Type B pancreatic cell (in vitro differentiated cells): ENCODE measurements around the gene CCER1. TPM values are rescaled to one million over a fixed set of nuclear protein-coding genes. Genes with fewer than 3 reads are reported as not detected.
"Not testable (repeated sequence)": the region's sequence is repeated elsewhere in the genome, so short reads cannot be mapped to it uniquely, and the experiment has no call there.

Source experiments
- DNase-seq: peaks from one replicate; pipeline ENCODE4 v3.0.0; 2021; ENCODE audit warnings: mixed read lengths; ENCODE audit not compliant: unreplicated experiment; ENCODE audit errors: extremely low spot score
- H3K27ac Mint-ChIP-seq: 2 replicates; pipeline ENCODE4 v1.8.0; 2021; ENCODE audit warnings: mild to moderate bottlenecking, mixed read lengths
- H3K27me3 Mint-ChIP-seq: 2 replicates; pipeline ENCODE4 v1.8.0; 2021; ENCODE audit warnings: mixed read lengths
- H3K36me3 Mint-ChIP-seq: 2 replicates; pipeline ENCODE4 v1.8.0; 2021; ENCODE audit warnings: mixed read lengths
- H3K4me1 Mint-ChIP-seq: one replicate; pipeline ENCODE4 v1.8.0; 2021; ENCODE audit warnings: mixed read lengths; ENCODE audit not compliant: unreplicated experiment
- H3K4me3 Mint-ChIP-seq: 2 replicates; pipeline ENCODE4 v1.8.0; 2021; ENCODE audit warnings: mild to moderate bottlenecking, mixed read lengths
- H3K9me3 Mint-ChIP-seq: 2 replicates; pipeline ENCODE4 v1.8.0; 2021; ENCODE audit warnings: mixed read lengths
- CTCF ChIP-seq: fragments of 200-600 bp; sonication (generic); conservative IDR thresholded peaks from 2 replicates; pipeline ENCODE4 v1.5.0; 2021; ENCODE audit warnings: antibody characterized with exemption, mild to moderate bottlenecking
- total RNA-seq: library from RNA; stranded (reverse); gene quantifications from 2 replicates; pipeline ENCODE4 v1.2.1, GENCODE V29; 2021; ENCODE audit warnings: low replicate concordance

Gene CCER1
- total RNA-seq, 1 donor from 2014 or later, result not detected

- TF ChIP-seq CTCF, result no peak
- Mint-ChIP-seq H3K9me3 (peaks cover 6% of the 10 kb centered on the region), H3K4me3 (no peak overlapping the region), H3K27me3 (no peaks in the 10 kb centered on the region), H3K4me1 (peaks cover 15% of the 10 kb centered on the region), H3K27ac (no peak overlapping the region), H3K36me3 (peaks cover 4% of the 10 kb centered on the region)
- no peak for DNase-seq
Measured at GRCh38 chr12:90995010-90995409, 40.0 kb upstream of the CCER1 start.

GRCh38 chr12:90991952-90992465 lies 37.0 kb upstream of the CCER1 start:
- Mint-ChIP-seq H3K9me3 (peaks cover 10% of the 10 kb centered on the region), H3K4me3 (no peak overlapping the region), H3K27ac (no peak overlapping the region), H3K36me3 (peaks cover 8% of the 10 kb centered on the region), H3K4me1 (peaks cover 15% of the 10 kb centered on the region), H3K27me3 (no peaks in the 10 kb centered on the region)
- TF ChIP-seq CTCF, result no peak
- DNase-seq, result no peak

- Mint-ChIP-seq H3K27me3 (no peaks in the 10 kb centered on the region), H3K4me3 (no peak overlapping the region), H3K9me3 (peaks cover 12% of the 10 kb centered on the region), H3K4me1 (peaks cover 14% of the 10 kb centered on the region), H3K27ac (no peak overlapping the region), H3K36me3 (peaks cover 8% of the 10 kb centered on the region)
- no peak for TF ChIP-seq CTCF
- DNase-seq, result no peak
Measured at GRCh38 chr12:90990611-90991010, 35.6 kb upstream of the CCER1 start.

GRCh38 chr12:90989686-90990111 lies 34.7 kb upstream of the CCER1 start:
- no peak overlapping the region for H3K4me3 Mint-ChIP-seq
- H3K4me1 Mint-ChIP-seq, result peaks cover 4% of the 10 kb centered on the region
- no peak for DNase-seq
- H3K27me3 Mint-ChIP-seq, result no peaks in the 10 kb centered on the region
- peaks cover 12% of the 10 kb centered on the region for H3K9me3 Mint-ChIP-seq
- TF ChIP-seq CTCF, result no peak
- H3K36me3 Mint-ChIP-seq, result peaks cover 8% of the 10 kb centered on the region
- no peak overlapping the region for H3K27ac Mint-ChIP-seq

- Mint-ChIP-seq H3K27ac (no peak overlapping the region), H3K27me3 (no peaks in the 10 kb centered on the region), H3K36me3 (peaks cover 8% of the 10 kb centered on the region), H3K4me3 (no peak overlapping the region), H3K4me1 (no peaks in the 10 kb centered on the region), H3K9me3 (peaks cover 12% of the 10 kb centered on the region)
- TF ChIP-seq CTCF, result peak; percentile 58
- DNase-seq, result no peak
Measured at GRCh38 chr12:90987520-90987919, 32.5 kb upstream of the CCER1 start.

- H3K27ac Mint-ChIP-seq, result no peak overlapping the region
- peaks cover 8% of the 10 kb centered on the region for H3K36me3 Mint-ChIP-seq
- TF ChIP-seq CTCF, result no peak
- H3K4me3 Mint-ChIP-seq, result no peak overlapping the region
- no peak for DNase-seq
- no peaks in the 10 kb centered on the region for H3K4me1 Mint-ChIP-seq
- H3K9me3 Mint-ChIP-seq, result peaks cover 11% of the 10 kb centered on the region
- no peaks in the 10 kb centered on the region for H3K27me3 Mint-ChIP-seq
Measured at GRCh38 chr12:90987101-90987500, 32.1 kb upstream of the CCER1 start.

GRCh38 chr12:90985331-90985730 lies 30.4 kb upstream of the CCER1 start:
- H3K9me3 Mint-ChIP-seq, DNase-seq, H3K36me3 Mint-ChIP-seq, H3K4me3 Mint-ChIP-seq, H3K27me3 Mint-ChIP-seq, H3K27ac Mint-ChIP-seq, H3K4me1 Mint-ChIP-seq: not testable (repeated sequence)
